ENCODE measurements around the gene LDB2. TPM values are rescaled to one million over a fixed set of nuclear protein-coding genes. Genes with fewer than 3 reads are reported as not detected.

The LDB2 gene
- total RNA-seq, 4 donors from 2014 or later: 26.4 to 62.7 (median 40.7) TPM

DNA sequence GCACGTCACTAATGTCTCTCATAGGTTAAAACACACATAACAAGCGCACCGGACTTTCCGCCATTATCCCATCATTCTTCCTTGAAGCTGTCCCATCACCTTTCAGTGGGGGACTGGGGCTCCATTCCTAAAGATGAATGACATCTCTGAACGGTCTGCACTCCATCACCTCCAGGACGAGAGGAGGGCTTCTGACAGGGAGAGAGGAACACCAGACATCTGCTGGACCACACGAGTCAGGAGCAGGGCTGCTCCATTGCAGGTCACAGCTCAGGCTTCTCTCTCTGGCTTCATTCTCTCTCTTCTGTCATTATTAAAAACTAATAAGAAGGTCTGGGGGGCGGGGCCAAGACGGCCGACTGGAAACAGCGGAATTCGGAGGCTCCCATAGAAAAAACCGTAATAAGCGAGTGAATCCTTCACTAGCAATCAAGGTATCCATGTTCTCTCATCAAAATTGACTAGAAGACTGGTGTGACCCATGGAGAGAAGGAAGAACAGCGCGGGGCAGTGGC lies 289.8 kb downstream of the LDB2 start:
- Histone ChIP-seq H3K27ac (no peak overlapping the region), H3K36me3 (no peaks in the 10 kb centered on the region), H3K4me1 (peaks cover 0 to 22% (median 0%) of the 10 kb centered on the region in 4 donors), H3K27me3 (no peaks in the 10 kb centered on the region), H3K9me3 (peaks cover 0 to 3% (median 0%) of the 10 kb centered on the region in 4 donors), H3K4me3 (no peak overlapping the region)
- TF ChIP-seq, protein P1, sequence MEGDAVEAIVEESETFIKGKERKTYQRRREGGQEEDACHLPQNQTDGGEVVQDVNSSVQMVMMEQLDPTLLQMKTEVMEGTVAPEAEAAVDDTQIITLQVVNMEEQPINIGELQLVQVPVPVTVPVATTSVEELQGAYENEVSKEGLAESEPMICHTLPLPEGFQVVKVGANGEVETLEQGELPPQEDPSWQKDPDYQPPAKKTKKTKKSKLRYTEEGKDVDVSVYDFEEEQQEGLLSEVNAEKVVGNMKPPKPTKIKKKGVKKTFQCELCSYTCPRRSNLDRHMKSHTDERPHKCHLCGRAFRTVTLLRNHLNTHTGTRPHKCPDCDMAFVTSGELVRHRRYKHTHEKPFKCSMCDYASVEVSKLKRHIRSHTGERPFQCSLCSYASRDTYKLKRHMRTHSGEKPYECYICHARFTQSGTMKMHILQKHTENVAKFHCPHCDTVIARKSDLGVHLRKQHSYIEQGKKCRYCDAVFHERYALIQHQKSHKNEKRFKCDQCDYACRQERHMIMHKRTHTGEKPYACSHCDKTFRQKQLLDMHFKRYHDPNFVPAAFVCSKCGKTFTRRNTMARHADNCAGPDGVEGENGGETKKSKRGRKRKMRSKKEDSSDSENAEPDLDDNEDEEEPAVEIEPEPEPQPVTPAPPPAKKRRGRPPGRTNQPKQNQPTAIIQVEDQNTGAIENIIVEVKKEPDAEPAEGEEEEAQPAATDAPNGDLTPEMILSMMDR (IDR thresholded peaks at IDR 0.05): no peak
- no peak for TF ChIP-seq EP300 (IDR thresholded peaks at IDR 0.05)
- TF ChIP-seq POLR2A (IDR thresholded peaks at IDR 0.05): no peak
- 86 to 88% methylated on average over 16 of the region's 16 CpGs for WGBS, 2 donors
- DNase-seq (ENCODE audit: low spot score in 2 of 2): no peak

DNA sequence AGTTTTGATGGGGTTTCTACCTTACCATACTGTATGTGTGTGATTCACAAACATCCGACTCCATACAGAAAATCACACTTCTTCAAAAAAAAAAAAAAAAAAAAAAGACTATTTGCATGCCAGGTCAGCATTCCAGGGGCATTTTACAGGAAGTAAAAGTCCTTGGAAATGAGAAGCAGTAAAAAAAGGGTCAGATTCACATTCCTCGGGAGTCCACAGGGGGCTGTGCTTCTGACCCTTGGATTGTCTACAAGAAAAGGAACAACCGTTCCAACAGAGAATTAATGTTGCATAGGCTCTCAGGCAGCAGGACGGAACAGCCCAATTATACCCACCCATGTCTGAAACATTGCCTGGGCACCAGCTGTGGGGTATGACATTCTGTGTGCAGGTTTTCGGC lies 290.3 kb downstream of the LDB2 start:
- Histone ChIP-seq H3K27ac (no peak overlapping the region), H3K9me3 (no peaks in the 10 kb centered on the region), H3K4me3 (no peak overlapping the region), H3K36me3 (no peaks in the 10 kb centered on the region), H3K27me3 (no peaks in the 10 kb centered on the region), H3K4me1 (peaks cover 0 to 22% (median 0%) of the 10 kb centered on the region in 4 donors)
- 27 to 37% methylated on average over 5 of the region's 5 CpGs for WGBS, 2 donors
- no peak for DNase-seq (ENCODE audit: low spot score in 2 of 2)
- peak in 1 of 2 donors; percentile 16 for TF ChIP-seq EP300 (IDR thresholded peaks at IDR 0.05)
- TF ChIP-seq POLR2A (IDR thresholded peaks at IDR 0.05): no peak
- TF ChIP-seq, protein P1 (IDR thresholded peaks at IDR 0.05): no peak

DNA sequence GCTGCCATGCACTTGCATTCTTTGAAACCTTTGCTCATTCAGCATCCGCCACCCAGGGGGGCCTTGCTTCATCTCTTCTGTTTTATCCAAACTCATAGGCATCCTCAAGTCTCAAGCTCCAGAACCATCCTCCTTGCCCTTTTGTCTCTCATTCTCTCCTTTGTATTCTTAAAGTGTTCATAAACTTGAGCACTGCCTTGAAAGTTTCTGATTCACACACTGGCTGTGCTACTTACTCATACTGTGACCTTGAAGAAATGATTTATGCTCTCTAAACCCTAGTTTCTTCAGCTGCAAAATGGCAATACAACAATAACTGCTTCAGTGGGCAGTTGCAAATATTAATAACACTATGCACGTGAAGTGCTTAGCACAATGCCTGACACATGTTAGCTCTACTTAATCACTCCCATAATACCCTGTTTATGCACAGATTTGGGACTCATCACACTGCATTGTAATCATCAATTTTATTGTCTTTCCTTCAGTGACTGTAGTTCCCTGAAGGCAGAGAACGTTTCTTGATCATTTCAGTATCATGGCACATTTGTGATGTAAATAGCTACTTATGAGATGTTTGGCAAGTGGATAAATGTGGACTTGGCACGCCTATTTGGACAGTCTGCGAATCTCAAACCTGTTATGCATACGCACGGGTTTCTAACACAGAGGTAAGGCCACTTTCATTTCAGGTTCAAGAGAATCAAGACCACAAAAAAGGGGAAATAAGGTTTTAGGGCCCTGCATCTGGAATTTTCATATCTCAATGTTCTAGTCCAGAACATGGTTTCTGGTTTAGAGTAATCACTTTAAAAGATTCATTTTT lies 291.0 kb downstream of the LDB2 start:
- whole genome bisulfite sequencing, 2 donors: 64 to 75% methylated on average over 7 of the region's 7 CpGs
- no peaks in the 10 kb centered on the region for H3K36me3 ChIP-seq
- no peaks in the 10 kb centered on the region for H3K9me3 ChIP-seq
- no peak overlapping the region for H3K27ac ChIP-seq
- H3K4me1 ChIP-seq: peaks cover 0 to 22% (median 0%) of the 10 kb centered on the region in 4 donors
- no peak for DNase-seq (ENCODE audit: low spot score in 2 of 2)
- H3K4me3 ChIP-seq: no peak overlapping the region
- H3K27me3 ChIP-seq: no peaks in the 10 kb centered on the region
- TF ChIP-seq POLR2A (IDR thresholded peaks at IDR 0.05) (no peak), EP300 (IDR thresholded peaks at IDR 0.05) (no peak)
- TF ChIP-seq, protein P1 (IDR thresholded peaks at IDR 0.05): no peak

DNA sequence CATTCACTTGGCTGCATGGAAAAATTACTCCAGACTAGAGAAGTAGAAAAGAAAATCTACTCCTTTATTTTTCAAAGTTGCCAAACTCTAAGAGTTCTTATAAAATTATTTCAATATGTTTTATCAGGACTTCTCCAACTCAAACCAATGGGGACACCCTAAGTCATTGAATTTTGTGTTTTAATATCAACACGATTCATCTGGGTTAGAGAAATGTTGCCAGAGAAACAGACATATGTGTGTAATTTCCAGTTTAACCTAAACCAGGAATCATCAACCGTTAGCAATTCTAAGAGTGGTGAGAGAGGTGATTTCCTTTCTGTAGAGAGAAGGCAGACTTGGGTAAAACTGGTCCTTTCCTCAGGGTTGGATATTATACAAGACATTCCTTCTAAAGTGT lies 291.8 kb downstream of the LDB2 start:
- Histone ChIP-seq H3K36me3 (no peaks in the 10 kb centered on the region), H3K4me1 (peaks cover 0 to 22% (median 0%) of the 10 kb centered on the region in 4 donors), H3K27ac (no peak overlapping the region), H3K4me3 (no peak overlapping the region), H3K27me3 (no peaks in the 10 kb centered on the region), H3K9me3 (no peaks in the 10 kb centered on the region)
- no peak for DNase-seq (ENCODE audit: low spot score in 2 of 2)
- TF ChIP-seq POLR2A (IDR thresholded peaks at IDR 0.05): no peak
- TF ChIP-seq EP300 (IDR thresholded peaks at IDR 0.05): no peak
- TF ChIP-seq, protein P1 (IDR thresholded peaks at IDR 0.05): no peak
- 57 to 71% methylated on average over 2 of the region's 2 CpGs for WGBS, 2 donors

DNA sequence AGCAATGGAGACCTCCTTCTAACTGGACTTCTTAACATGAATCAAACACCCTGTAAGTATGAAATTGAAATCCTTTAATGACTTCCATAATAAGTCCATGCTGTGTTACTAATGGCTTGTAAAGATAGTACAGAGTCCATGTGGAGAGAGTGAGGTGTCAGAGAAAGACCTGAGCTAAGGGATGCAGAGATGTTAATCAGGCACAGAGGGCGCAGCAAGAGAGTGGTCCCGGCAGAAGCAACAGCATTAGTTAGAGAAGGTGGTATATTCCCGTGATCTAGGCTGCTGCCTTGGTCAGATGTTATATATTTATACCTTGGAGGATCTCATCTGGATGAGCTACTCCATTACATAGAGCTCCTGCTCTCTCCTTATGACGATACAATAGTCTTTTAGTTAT lies 295.3 kb downstream of the LDB2 start:
- TF ChIP-seq POLR2A (IDR thresholded peaks at IDR 0.05) (no peak), EP300 (IDR thresholded peaks at IDR 0.05) (no peak)
- TF ChIP-seq, protein P1 (IDR thresholded peaks at IDR 0.05): no peak
- no peak overlapping the region for H3K4me3 ChIP-seq
- no peaks in the 10 kb centered on the region for H3K9me3 ChIP-seq
- 91 to 92% methylated on average over 4 of the region's 4 CpGs for WGBS, 2 donors
- DNase-seq (ENCODE audit: low spot score in 2 of 2): no peak
- no peak overlapping the region for H3K27ac ChIP-seq
- H3K36me3 ChIP-seq: no peaks in the 10 kb centered on the region
- H3K4me1 ChIP-seq: peaks cover 0 to 27% (median 0%) of the 10 kb centered on the region in 4 donors
- no peaks in the 10 kb centered on the region for H3K27me3 ChIP-seq

All from tibial nerve (tissue), 4 donors.